Sigmoid colon (tissue), 7 donors: ENCODE measurements around the gene CHRM4. TPM values are rescaled to one million over a fixed set of nuclear protein-coding genes. Genes with fewer than 3 reads are reported as not detected.

ENCODE experiments used
- DNase-seq: peaks from one replicate; pipeline ENCODE4 v3.0.0-alpha.2; 2019
- H3K27ac ChIP-seq, 4 donors: fragments of 200-600 bp; sonication (generic); one replicate each; pipeline ENCODE4 v1.5.1; 2016 to 2019; ENCODE audit warnings: mild to moderate bottlenecking in 1 of 4
- H3K27me3 ChIP-seq, 3 donors: fragments of 200-600 bp; sonication (generic); one replicate each; pipeline ENCODE4 v1.5.1; 2019; ENCODE audit warnings: mild to moderate bottlenecking in 1 of 3
- H3K36me3 ChIP-seq, 4 donors: fragments of 200-600 bp; sonication (generic); one replicate each; pipeline ENCODE4 v1.5.1; 2016 to 2019
- H3K4me1 ChIP-seq, 4 donors: fragments of 200-600 bp; sonication (generic); one replicate each; pipeline ENCODE4 v1.5.1; 2017 to 2019
- H3K4me3 ChIP-seq, 4 donors: fragments of 200-600 bp; sonication (generic); one replicate each; pipeline ENCODE4 v1.5.1; 2017 to 2019; ENCODE audit warnings: mild to moderate bottlenecking in 2 of 4, moderate library complexity in 1 of 4
- H3K9me3 ChIP-seq, 4 donors: fragments of 200-600 bp in 3 of 4; sonication (generic) in 3 of 4; one replicate each; pipeline versions ENCODE4 v1.5.1 to v1.6.1; 2013 to 2019
- EP300 ChIP-seq, 4 donors: sonication (generic); formaldehyde crosslinking; IDR thresholded peaks; one replicate each; pipeline ENCODE4 v1.6.1; 2017; ENCODE audit warnings: antibody characterized with exemption in 4 of 4
- POLR2A ChIP-seq, 2 donors: fragments of 450-650 bp; IDR thresholded peaks; one replicate each; pipeline ENCODE4 v1.6.1; 2016; ENCODE audit warnings: antibody characterized with exemption in 2 of 2, mild to moderate bottlenecking in 2 of 2, moderate library complexity in 2 of 2
- POLR2AphosphoS5 ChIP-seq, 4 donors: sonication (generic); formaldehyde crosslinking; IDR thresholded peaks; one replicate each; pipeline ENCODE4 v1.6.1; 2017; ENCODE audit warnings: antibody characterized with exemption in 4 of 4
- WGBS, 2 donors: extraction: QIAGEN DNeasy Blood & Tissue Kit; methylation state at CpG; one replicate each; pipeline ENCODE4 v1.1.7; 2013; 5-methylcytosine and 5-hydroxymethylcytosine counted together
- intact Hi-C: fragments of 100-400 bp; cut with DNase I; formaldehyde crosslinking; loops from one replicate; pipeline ENCODE4 v1.15.1; 2023
- polyA plus RNA-seq, 3 donors: library from polyadenylated mRNA; stranded (reverse); fragments of 200-250 nt; gene quantifications; one replicate each; pipeline ENCODE4 v1.2.3, GENCODE V29; 2013
- total RNA-seq, 4 donors: library from RNA; depleted of rRNA; stranded (reverse); fragments of >200 nt; gene quantifications; one replicate each; pipeline ENCODE4 v1.1.0, GENCODE V29; 2016
- TF ChIP-seq, protein P1 (sequence below), 4 experiments: fragments of 450-650 bp in 3 of 4; fragments of 200-600 bp in 1 of 4; IDR thresholded peaks; one replicate each; pipeline ENCODE4 v1.5.1; 2016 to 2019; ENCODE audit warnings: antibody characterized with exemption in 4 of 4, mild to moderate bottlenecking in 3 of 4, moderate library complexity in 2 of 4
- donor health status: healthy with polysubstance abuse.
- donor health status: Bipolar disorder and iron deficiency.
- donor health status: healthy.

The CHRM4 gene
- total and polyA plus RNA-seq, 7 donors, result 0.55 to 5.4 (median 2.9) TPM; not detected in 1

DNA sequence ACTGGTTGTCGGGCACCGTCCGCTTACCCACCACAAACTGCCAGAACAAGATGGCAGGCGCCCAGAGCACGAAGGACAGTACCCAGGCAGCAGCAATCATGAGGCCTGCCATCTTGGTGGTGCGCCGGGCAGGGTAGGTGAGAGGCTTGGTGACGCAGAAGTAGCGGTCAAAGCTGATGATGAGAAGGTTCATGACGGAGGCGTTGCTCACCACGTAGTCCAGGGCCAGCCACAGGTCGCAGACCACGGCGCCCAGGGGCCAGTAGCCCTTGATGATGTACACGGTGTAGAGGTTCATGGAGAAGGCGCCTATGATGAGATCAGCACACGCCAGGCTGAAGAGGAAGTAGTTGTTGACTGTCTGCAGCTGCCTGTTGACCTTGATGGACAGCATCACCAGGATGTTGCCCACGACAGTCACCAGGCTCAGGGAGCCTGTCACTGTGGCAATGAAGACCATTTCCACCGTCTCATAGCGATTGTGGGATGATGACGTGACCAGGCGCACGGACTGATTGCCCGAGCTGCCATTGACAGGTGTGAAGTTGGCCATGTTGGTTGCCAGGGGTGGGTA, 5.5 kb downstream of the CHRM4 start:
- WGBS, 2 donors, result 96% methylated on average over 25 of the region's 25 CpGs
- intact Hi-C loops, result loop anchor here (5.0 kb wide), 1 partner anchor 151 kb away; no protein-coding TSS in a partner anchor
- no peak for DNase-seq
- Histone ChIP-seq H3K27me3 (peaks cover 31 to 97% (median 70%) of the 10 kb centered on the region in 3 donors), H3K4me1 (peaks cover 0 to 39% (median 36%) of the 10 kb centered on the region in 4 donors), H3K27ac (no peak overlapping the region), H3K36me3 (no peaks in the 10 kb centered on the region), H3K9me3 (no peaks in the 10 kb centered on the region), H3K4me3 (no peak overlapping the region)
- TF ChIP-seq POLR2AphosphoS5 (IDR thresholded peaks at IDR 0.05), result no peak
- TF ChIP-seq, protein P1, sequence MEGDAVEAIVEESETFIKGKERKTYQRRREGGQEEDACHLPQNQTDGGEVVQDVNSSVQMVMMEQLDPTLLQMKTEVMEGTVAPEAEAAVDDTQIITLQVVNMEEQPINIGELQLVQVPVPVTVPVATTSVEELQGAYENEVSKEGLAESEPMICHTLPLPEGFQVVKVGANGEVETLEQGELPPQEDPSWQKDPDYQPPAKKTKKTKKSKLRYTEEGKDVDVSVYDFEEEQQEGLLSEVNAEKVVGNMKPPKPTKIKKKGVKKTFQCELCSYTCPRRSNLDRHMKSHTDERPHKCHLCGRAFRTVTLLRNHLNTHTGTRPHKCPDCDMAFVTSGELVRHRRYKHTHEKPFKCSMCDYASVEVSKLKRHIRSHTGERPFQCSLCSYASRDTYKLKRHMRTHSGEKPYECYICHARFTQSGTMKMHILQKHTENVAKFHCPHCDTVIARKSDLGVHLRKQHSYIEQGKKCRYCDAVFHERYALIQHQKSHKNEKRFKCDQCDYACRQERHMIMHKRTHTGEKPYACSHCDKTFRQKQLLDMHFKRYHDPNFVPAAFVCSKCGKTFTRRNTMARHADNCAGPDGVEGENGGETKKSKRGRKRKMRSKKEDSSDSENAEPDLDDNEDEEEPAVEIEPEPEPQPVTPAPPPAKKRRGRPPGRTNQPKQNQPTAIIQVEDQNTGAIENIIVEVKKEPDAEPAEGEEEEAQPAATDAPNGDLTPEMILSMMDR (IDR thresholded peaks at IDR 0.05), result no peak
- TF ChIP-seq POLR2A (IDR thresholded peaks at IDR 0.05), result no peak
- TF ChIP-seq EP300 (IDR thresholded peaks at IDR 0.05), result no peak

GRCh38 chr11:46385169-46386004, 6.2 kb downstream of the CHRM4 start:
- H3K9me3 ChIP-seq, result no peaks in the 10 kb centered on the region
- DNase-seq, result no peak
- H3K4me1 ChIP-seq, result peaks cover 0 to 39% (median 33%) of the 10 kb centered on the region in 4 donors
- 93 to 95% methylated on average over 47 of the region's 47 CpGs for WGBS, 2 donors
- intact Hi-C loops, result loop anchor here (5.0 kb wide), 1 partner anchor 152 kb away; no protein-coding TSS in a partner anchor
- H3K4me3 ChIP-seq, result no peak overlapping the region
- H3K36me3 ChIP-seq, result no peaks in the 10 kb centered on the region
- TF ChIP-seq, protein P1 (IDR thresholded peaks at IDR 0.05), result no peak
- TF ChIP-seq EP300 (IDR thresholded peaks at IDR 0.05) (no peak), POLR2AphosphoS5 (IDR thresholded peaks at IDR 0.05) (no peak), POLR2A (IDR thresholded peaks at IDR 0.05) (no peak)
- peaks cover 24 to 97% (median 63%) of the 10 kb centered on the region in 3 donors for H3K27me3 ChIP-seq
- no peak overlapping the region for H3K27ac ChIP-seq

GRCh38 chr11:46383974-46384701, 7.4 kb downstream of the CHRM4 start:
- H3K4me1 ChIP-seq, result peaks cover 0 to 39% (median 32%) of the 10 kb centered on the region in 4 donors
- DNase-seq, result no peak
- H3K9me3 ChIP-seq, result no peaks in the 10 kb centered on the region
- H3K36me3 ChIP-seq, result no peaks in the 10 kb centered on the region
- H3K27me3 ChIP-seq, result peaks cover 12 to 84% (median 51%) of the 10 kb centered on the region in 3 donors
- TF ChIP-seq POLR2AphosphoS5 (IDR thresholded peaks at IDR 0.05), result no peak
- TF ChIP-seq POLR2A (IDR thresholded peaks at IDR 0.05), result no peak
- TF ChIP-seq, protein P1 (IDR thresholded peaks at IDR 0.05), result no peak
- no peak for TF ChIP-seq EP300 (IDR thresholded peaks at IDR 0.05)
- H3K27ac ChIP-seq, result no peak overlapping the region
- H3K4me3 ChIP-seq, result no peak overlapping the region
- intact Hi-C loops, result no loop called here
- 43 to 81% methylated on average over 12 of the region's 12 CpGs for WGBS, 2 donors

DNA sequence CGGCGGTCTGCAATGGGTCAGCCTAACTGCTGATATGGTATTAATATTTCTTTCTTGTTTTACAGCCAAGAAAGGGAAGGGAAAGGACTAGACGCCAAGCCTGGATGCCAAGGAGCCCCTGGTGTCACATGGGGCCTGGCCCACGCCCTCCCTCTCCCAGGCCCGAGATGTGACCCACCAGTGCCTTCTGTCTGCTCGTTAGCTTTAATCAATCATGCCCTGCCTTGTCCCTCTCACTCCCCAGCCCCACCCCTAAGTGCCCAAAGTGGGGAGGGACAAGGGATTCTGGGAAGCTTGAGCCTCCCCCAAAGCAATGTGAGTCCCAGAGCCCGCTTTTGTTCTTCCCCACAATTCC, 8.2 kb downstream of the CHRM4 start:
- TF ChIP-seq, protein P1 (IDR thresholded peaks at IDR 0.05), result no peak
- no peak for TF ChIP-seq POLR2AphosphoS5 (IDR thresholded peaks at IDR 0.05)
- TF ChIP-seq EP300 (IDR thresholded peaks at IDR 0.05), result no peak
- TF ChIP-seq POLR2A (IDR thresholded peaks at IDR 0.05), result no peak
- Histone ChIP-seq H3K4me3 (no peak overlapping the region), H3K9me3 (no peaks in the 10 kb centered on the region), H3K36me3 (no peaks in the 10 kb centered on the region), H3K27ac (no peak overlapping the region), H3K4me1 (peaks cover 0 to 39% (median 32%) of the 10 kb centered on the region in 4 donors), H3K27me3 (peaks cover 9 to 76% (median 43%) of the 10 kb centered on the region in 3 donors)
- 55 to 81% methylated on average over 7 of the region's 7 CpGs for WGBS, 2 donors
- DNase-seq, result no peak
- intact Hi-C loops, result no loop called here
